Left ventricle myocardium inferior (tissue), 1 donor: ENCODE data around the gene RBMS3. TPM values are rescaled to one million over a fixed set of nuclear protein-coding genes. Genes with fewer than 3 reads are reported as not detected.

Experiments
- DNase-seq: peaks from one replicate; pipeline ENCODE4 v3.0.0-alpha.2; 2020
- H3K27ac ChIP-seq: fragments of 200-600 bp; replicated peaks from 2 replicates; pipeline ENCODE4 v1.8.0; 2021
- H3K27me3 ChIP-seq: fragments of 200-600 bp; 2 replicates; pipeline ENCODE4 v1.8.0; 2021; ENCODE audit warnings: low read depth
- H3K36me3 ChIP-seq: fragments of 200-600 bp; 2 replicates; pipeline ENCODE4 v1.8.0; 2021
- H3K4me1 ChIP-seq: fragments of 200-600 bp; 2 replicates; pipeline ENCODE4 v1.8.0; 2021
- H3K4me3 ChIP-seq: fragments of 200-600 bp; 2 replicates; pipeline ENCODE4 v1.8.0; 2021; ENCODE audit warnings: mild to moderate bottlenecking, moderate library complexity
- H3K9me3 ChIP-seq: fragments of 200-600 bp; replicated peaks from 2 replicates; pipeline ENCODE4 v1.8.0; 2021
- CTCF ChIP-seq: fragments of 200-600 bp; IDR thresholded peaks from 2 replicates; pipeline ENCODE4 v1.8.0; 2021; ENCODE audit warnings: antibody characterized with exemption, mild to moderate bottlenecking, borderline replicate concordance
- intact Hi-C: fragments of 100-400 bp; cut with micrococcal nuclease; formaldehyde crosslinking; loops from one replicate; pipeline ENCODE4 v1.11.0; 2022
- total RNA-seq: library from RNA; stranded (reverse); fragmentation: NEBNext Ultra II Directional; extraction: Animal tissue kit (Norgen Biotek cat#: 25700); gene quantifications from one replicate; pipeline ENCODE4 v1.2.1, GENCODE V29; 2021
- donor health status: DM: no; HTN: yes; CAD: no; lungs with severe emphysema.

RBMS3 gene
- total RNA-seq, 1 donor from 2014 or later = 25.3 TPM

DNA sequence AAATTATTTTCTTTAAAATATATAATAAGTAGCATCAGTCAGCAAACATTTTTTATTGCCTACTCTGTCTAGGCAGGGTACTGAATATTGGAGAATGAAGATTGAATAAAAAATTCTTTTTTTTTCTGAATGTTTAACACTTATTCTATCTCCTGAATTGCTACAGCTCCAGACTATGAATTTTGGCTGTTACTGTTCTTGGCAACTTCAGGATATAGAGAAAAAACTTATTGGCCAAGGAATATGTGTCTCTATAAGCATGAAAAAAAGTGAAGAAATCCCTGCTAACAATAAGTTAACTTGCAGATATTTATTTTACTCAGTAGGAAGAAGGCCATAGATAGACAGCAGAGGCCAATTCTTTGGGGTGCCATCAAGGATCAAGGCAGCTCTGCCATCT lies 309.6 kb downstream of the RBMS3 start:
- intact Hi-C loops = no loop called here
- H3K9me3 ChIP-seq = no peaks in the 10 kb centered on the region
- DNase-seq = no peak
- TF ChIP-seq CTCF = no peak
- peaks cover 22% of the 10 kb centered on the region for H3K4me1 ChIP-seq
- no peaks in the 10 kb centered on the region for H3K27me3 ChIP-seq
- no peak overlapping the region for H3K4me3 ChIP-seq
- H3K36me3 ChIP-seq = no peaks in the 10 kb centered on the region
- H3K27ac ChIP-seq = no peak overlapping the region

DNA sequence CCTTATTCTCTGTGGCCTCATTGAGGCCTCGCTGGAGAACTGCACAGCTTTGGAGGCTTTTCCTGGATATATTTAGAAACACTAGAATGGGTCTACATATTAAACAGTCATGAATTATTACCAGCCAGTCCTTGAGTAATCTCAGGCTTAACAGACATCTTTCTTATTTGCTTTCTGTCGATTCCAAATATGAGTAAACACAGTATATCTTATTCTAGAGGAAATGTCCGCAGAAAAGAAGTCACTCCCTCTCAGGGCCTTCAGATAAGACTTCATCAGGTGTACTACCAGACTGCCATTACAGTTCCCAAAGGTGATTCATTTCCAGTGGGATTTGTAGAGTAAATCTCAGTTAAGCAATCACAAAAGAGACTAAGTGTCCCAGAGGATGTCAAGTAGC lies 310.7 kb downstream of the RBMS3 start:
- H3K4me3 ChIP-seq = no peak overlapping the region
- TF ChIP-seq CTCF = no peak
- H3K36me3 ChIP-seq = no peaks in the 10 kb centered on the region
- intact Hi-C loops = no loop called here
- no peaks in the 10 kb centered on the region for H3K27me3 ChIP-seq
- H3K4me1 ChIP-seq = peaks cover 22% of the 10 kb centered on the region
- no peak for DNase-seq
- H3K27ac ChIP-seq = no peak overlapping the region
- no peaks in the 10 kb centered on the region for H3K9me3 ChIP-seq

DNA sequence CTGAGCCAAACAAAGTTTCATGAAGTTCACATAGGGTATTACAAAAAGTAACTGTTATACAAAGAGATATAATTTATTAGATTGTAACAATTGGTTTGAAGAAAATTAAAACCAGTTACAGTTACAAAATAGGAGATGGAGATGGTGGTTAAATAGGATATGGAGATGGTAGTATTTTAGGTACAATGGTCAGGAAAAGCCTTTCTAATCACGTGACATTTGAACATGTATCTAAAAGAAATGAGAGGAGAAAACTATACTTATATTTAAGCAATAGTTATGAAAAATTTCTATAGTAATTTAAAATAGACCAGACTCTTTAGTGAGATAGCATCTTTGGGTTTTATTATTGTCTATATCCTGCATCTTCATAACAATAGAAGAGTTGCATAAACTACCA lies 312.9 kb downstream of the RBMS3 start:
- Histone ChIP-seq H3K27me3 (no peaks in the 10 kb centered on the region), H3K9me3 (no peaks in the 10 kb centered on the region), H3K27ac (no peak overlapping the region), H3K4me1 (peaks cover 24% of the 10 kb centered on the region), H3K36me3 (no peaks in the 10 kb centered on the region), H3K4me3 (no peak overlapping the region)
- intact Hi-C loops = no loop called here
- DNase-seq = no peak
- TF ChIP-seq CTCF = no peak

- peaks cover 24% of the 10 kb centered on the region for H3K4me1 ChIP-seq
- no peak overlapping the region for H3K27ac ChIP-seq
- TF ChIP-seq CTCF = no peak
- H3K4me3 ChIP-seq = no peak overlapping the region
- intact Hi-C loops = no loop called here
- no peaks in the 10 kb centered on the region for H3K9me3 ChIP-seq
- no peaks in the 10 kb centered on the region for H3K27me3 ChIP-seq
- H3K36me3 ChIP-seq = no peaks in the 10 kb centered on the region
- DNase-seq = no peak
Observed at GRCh38 chr3:29594261-29594660, 313.4 kb downstream of the RBMS3 start.

GRCh38 chr3:29597376-29598008 lies 316.6 kb downstream of the RBMS3 start:
- no peak for TF ChIP-seq CTCF
- Histone ChIP-seq H3K27ac (no peak overlapping the region), H3K9me3 (no peaks in the 10 kb centered on the region), H3K4me1 (peaks cover 20% of the 10 kb centered on the region), H3K36me3 (no peaks in the 10 kb centered on the region), H3K4me3 (no peak overlapping the region), H3K27me3 (no peaks in the 10 kb centered on the region)
- intact Hi-C loops = no loop called here
- DNase-seq = no peak
